ENCODE results near the gene CLCN1. TPM values are rescaled to one million over a fixed set of nuclear protein-coding genes. Genes with fewer than 3 reads are reported as not detected.

The CLCN1 gene
- total RNA-seq, 4 donors from 2014 or later = 0.24 to 0.79 TPM; not detected in 2

GRCh38 chr7:143281529-143281928 lies 34.4 kb upstream of the CLCN1 start:
- no peak for DNase-seq (ENCODE audit: low spot score)
- ATAC-seq (ENCODE audit: low FRiP score) = no peak
- no peak for TF ChIP-seq CTCF (IDR thresholded peaks at IDR 0.05)

GRCh38 chr7:143282124-143282523 lies 33.8 kb upstream of the CLCN1 start:
- no peak for DNase-seq (ENCODE audit: low spot score)
- TF ChIP-seq CTCF (IDR thresholded peaks at IDR 0.05) = no peak

GRCh38 chr7:143283381-143283780 lies 32.5 kb upstream of the CLCN1 start:
- TF ChIP-seq CTCF (IDR thresholded peaks at IDR 0.05) = no peak
- DNase-seq (ENCODE audit: low spot score) (no peak), ATAC-seq (ENCODE audit: low FRiP score) (no peak)

More at GRCh38 chr7:143282124-143282523, 33.8 kb upstream of the CLCN1 start:
- ATAC-seq (ENCODE audit: low FRiP score) = no peak

- ATAC-seq (ENCODE audit: low FRiP score) (no peak), DNase-seq (ENCODE audit: low spot score) (no peak)
- TF ChIP-seq CTCF (IDR thresholded peaks at IDR 0.05) = no peak
Observed at GRCh38 chr7:143284591-143285469, 31.1 kb upstream of the CLCN1 start, which contains the start of gene TMEM139. TSS of gene TMEM139 (plus strand) at chr7:143284958. CDS start at chr7:143285958, 1,000 bp downstream.

GRCh38 chr7:143285470-143285778 lies 30.5 kb upstream of the CLCN1 start:
- no peak for ATAC-seq (ENCODE audit: low FRiP score)
- TF ChIP-seq CTCF (IDR thresholded peaks at IDR 0.05) = no peak
- no peak for DNase-seq (ENCODE audit: low spot score)

GRCh38 chr7:143285806-143286521 lies 29.9 kb upstream of the CLCN1 start:
- DNase-seq (ENCODE audit: low spot score) (no peak), ATAC-seq (ENCODE audit: low FRiP score) (no peak)
- no peak for TF ChIP-seq CTCF (IDR thresholded peaks at IDR 0.05)

Measured in omental fat pad (tissue), 4 donors.